COR-L47 (cell line): ENCODE measurements around the gene WEE2.
A peak's percentile ranks its signal among the peaks of the same experiment; 100 is the strongest.
"Not testable (repeated sequence)": the region's sequence is repeated elsewhere in the genome, so short reads cannot be mapped to it uniquely, and the experiment has no call there.

Experiments
- DNase-seq: peaks from one replicate; lab custom pipeline; 2025; lab: John Stamatoyannopoulos, UW

WEE2 gene

DNA sequence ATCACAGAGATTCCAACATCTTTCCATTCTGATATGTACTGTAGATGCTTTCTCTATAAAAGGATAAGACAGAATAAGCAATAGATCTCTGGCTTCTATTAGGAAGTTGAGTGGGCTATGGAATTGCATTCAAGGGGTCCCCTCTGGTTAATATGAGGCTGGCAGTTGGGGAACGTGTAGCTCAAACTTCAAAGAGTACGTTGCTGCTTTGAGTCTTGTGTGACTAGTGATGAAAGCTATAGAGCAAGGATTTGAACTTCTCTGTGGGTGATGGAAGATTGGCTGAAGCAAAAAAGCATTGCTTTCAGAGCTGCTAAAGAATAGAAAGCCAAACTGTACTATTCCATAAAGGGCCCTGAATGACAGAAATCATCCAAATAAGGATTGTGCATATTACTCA is 6.4 kb downstream of the WEE2 start:
- DNase-seq: no peak

DNA sequence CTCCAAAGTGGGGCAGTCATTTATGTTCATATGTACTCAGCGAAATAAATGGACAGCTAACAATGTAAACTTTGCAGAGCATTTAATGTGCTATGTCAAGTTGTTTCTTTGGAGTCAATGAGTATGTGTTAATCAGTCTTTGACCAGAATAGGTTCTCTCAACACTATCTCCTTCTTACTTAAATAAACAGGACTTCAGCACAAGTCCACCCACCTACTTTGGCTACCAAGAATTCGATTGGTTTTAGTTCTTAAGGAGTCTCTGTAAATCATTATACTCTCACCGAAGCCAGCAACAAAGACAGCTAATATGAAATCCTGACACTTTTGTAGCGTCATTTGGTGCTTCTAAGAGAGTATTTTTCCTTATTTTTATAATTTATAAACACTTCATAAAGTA is 6.9 kb downstream of the WEE2 start:
- no peak for DNase-seq

DNA sequence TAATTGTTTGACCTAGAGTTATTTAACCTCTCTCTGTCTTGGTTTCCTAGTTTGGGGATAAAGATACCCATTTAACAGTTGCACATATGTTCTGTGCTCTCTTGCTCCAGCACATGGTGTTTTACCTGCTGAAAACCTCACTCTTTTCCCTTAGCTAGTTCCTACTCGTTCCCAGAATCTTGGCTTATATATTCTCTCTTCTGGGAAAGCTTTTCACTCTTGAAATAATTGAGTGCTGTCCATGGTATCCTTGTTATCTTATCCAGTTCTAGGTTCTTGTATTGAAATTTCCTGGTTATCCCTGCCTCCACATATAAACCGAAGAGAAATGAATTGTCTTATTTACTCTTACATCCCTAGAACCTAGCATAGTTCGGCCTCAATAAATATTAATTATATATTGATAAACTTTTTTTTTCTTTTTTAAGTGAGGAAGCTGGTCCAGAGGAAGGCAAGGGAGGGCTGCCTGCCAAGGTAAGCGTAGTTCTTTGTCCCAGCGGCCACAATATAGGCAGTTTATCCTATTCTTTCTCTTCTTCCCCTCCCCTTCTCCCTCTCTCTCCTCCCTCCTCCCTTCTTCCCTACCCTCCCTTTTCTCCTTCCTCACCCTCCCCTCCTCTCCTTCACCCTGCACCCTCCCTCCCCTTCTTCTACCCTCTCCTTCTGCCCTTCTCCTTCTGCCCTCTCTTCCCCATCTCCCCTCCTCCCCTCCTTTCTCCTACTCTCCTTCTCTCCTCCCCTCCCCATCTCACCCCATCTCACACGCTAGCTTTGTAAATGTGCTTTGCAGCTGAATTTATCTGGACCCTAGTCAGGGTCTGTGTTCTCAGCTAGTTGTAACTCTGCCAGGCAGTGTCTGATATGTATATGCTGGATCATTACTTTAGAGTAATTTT is 7.9 kb downstream of the WEE2 start:
- no peak for DNase-seq

DNA sequence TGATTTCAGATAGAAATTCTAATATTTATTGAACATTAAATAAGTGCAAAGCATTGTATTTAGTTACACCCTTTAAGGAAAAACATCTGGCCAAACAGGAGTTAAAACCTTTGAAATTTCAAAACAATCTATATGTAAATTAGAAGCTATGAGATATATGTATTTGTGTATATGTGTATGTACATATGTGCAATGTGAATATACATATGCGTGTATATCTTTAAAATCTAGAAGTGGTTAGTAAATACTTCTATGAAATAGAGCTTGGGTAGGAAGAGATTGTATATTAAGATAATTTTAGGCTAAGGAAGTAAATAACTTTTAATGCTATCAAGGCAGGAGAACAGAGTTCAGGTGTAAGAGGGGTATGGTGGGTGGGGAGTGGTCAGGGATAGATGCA is 9.3 kb downstream of the WEE2 start:
- no peak for DNase-seq

DNA sequence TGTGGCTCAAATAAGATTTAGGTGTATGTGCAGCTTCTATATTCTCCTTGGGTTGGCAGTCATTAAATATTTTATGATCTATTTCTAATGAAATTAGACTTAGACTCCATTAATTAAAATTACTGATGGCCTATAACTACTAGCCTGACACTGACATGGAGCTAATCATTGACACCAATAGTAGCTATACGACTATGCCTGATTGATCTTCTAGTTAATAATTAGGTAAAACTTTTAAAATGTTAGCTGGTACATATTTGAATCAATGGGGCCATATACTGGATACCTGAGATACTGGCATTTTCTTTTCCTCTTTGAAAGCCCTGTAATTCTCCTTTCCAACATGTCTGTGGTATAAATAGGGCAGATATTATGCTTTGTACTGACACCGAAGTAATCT is 14.4 kb downstream of the WEE2 start:
- no peak for DNase-seq

DNA sequence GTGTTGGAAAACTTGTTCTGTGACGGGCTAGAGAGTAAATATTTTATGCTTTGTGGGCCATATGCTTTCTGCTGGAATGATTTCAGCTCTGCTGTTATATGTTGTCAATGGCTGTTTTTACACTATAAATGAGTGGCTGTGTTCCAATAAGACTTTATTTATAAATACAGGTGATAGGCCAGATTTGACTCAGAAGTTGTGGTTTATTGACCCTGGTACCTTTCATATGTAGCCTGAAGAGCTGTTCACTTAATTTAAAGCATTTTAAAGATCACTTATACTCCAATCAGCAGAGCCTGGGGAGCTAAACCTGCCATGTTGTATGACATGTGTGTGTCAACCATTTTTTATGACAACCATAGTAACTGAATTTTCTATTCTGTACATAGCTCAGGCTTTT is 20.9 kb downstream of the WEE2 start:
- DNase-seq: no peak

DNA sequence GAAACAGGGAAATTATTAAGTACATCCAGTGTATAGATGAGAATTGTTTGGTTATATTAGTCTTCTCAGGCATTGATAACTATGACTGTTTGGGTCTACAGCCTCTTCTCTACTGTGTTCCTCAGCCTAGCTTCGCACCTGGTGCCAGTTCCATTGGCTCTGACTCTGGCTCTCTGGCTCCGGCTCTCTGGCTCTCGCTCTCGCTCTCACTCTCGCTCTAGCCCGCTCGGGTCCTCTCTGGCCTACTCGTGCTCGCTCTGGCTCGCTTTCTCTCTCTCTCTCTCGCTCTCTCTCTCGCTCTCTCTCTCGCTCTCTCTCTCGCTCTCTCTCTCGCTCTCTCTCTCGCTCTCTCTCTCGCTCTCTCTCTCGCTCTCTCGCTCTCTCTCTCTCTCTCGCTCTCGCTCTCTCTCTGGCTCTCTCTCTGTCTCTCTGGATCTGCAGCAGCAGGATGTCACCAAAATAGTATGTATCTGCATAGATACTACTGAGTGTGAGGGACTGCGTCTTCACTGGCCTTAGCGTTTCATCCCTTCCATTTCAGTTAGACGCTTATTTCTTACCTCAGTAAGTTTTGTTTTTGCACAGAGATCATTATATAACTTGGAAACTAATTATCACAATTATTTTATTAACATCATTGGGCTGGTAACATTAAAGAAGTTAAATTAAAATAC is 23.5 kb downstream of the WEE2 start:
- DNase-seq: no peak

DNA sequence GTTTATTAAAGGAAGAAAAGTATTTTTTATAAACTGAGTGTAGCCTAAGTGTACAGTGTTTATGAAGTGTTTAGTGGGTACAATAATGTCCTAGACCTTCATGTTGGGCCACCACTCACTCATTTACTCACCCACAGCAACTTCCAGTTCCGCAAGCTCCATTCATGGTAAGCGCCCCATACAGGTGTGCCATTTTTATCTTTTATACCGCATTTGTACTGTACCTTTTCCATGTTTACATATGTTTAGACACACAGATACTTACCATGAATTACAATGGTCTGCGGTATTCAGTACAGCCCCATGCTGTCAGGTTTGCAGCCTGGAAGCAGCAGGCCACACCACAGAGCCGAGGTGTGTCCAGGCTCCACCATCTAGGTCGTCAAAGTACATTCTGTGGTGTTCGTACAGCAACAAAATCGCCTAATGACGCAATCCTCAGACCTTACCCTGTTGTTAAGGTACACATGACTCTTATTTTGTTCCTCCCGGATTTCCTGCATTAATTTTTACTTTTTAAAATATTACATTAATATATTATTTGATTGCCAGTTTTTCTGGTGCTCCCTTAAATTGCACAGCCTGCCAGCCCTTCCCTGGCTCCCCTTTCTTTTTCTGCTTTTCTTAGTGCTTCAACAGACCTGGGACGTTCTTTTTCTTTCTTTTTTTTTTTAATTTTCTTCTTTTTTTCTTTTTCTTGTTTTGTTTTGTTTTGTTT is 29.1 kb downstream of the WEE2 start:
- peak; percentile 16 for DNase-seq

DNA sequence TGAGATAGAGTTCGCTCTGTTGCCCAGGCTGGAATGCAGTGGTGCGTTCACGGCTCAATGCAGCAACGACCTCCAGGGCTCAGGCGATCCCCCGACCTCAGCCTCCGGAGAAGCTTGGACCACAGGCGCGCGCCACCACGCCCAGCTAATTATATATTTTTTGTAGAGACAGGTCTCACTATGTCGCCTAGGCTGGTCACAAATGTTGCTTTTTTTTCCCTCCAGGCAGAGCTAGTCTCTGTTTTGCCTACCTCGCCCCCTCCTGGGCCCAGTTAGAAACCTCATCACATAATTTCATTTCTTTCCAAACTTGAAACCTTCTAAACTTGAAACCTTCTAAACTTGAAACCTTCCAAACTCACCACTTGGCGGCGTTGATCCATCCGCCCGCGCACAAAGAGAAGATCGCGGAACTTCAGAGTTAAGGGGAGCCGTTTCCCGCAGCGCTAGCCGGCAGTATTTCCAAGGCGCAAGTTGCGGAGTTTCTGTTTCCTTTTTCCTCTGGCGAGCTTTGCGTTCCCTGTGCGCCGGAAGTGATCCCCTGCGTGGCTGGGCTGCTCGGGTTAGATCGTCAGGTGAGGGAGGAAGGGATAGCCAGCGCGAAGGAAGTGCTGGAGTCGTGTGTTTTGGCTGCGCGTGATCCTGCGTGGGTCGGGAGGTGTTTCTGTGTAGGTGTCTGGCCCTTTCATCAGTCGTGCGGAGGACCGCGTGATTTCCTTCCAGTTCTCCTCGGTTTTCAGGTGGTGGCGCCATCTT is 29.9 kb downstream of the WEE2 start, which contains the start of gene SSBP1:
Gene SSBP1, plus strand, starts transcription at position 523 of the 756 bp plus-strand sequence. CDS start 809 bp downstream, outside the sequence.
- peak; percentile 96 for DNase-seq

DNA sequence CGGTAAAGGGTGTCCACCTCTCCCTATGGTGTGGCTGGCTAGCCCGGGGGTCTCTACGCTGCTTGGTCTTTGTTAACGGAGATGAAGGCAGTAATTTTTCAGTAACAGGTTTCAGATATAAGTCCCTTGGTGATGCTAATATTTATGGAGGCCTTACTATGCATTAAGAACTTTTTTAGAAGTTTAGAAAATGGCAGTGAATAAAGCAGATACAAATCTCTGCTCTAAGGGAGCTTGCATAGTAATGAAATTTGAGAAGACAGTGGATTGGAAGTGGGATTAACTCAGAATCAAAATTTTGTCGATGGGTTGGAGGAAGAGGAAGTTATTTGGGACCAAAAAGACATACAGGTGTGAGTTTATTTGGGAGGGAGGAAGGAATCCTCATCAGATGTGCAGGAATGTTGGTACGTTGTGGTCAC is 30.4 kb downstream of the WEE2 start:
- no peak for DNase-seq

DNA sequence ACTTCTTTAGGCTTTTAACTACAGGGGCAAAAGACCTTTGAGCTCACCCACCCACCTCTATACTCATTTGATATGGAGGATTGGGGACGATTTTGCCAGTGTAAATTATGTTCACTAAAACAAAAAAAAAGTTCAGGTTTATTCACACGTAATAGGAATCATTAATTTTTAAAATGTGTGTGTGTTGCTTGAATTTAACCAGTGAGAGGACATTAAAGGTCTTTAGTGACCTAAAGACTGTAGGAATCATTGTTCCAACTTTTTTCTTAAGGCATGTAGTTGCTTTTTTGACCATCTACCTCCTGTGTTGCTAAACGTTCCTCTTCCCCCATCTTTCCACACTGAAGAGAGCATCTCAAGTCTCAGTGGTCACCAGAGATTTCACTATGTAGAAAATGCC is 31.1 kb downstream of the WEE2 start:
- DNase-seq: no peak

DNA sequence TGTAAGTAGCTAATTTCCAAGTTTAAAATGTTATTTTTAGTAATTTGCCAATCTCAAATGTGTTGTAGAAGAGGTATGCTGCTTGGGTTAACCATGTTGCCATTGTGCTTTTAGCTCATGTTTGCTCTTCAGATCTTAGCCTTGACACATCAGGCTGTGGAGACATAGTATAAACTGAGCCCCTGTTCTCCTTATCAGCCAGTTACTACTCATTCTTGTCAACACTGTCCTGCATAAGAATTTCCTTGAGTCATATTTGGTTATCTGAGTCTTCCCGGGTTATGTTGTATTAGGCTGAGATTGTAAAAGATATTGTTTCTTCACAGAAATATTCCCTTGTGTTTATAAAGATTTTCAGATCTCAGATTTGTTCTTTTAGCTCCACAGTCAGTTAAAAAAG is 34.1 kb downstream of the WEE2 start:
- DNase-seq: no peak

DNA sequence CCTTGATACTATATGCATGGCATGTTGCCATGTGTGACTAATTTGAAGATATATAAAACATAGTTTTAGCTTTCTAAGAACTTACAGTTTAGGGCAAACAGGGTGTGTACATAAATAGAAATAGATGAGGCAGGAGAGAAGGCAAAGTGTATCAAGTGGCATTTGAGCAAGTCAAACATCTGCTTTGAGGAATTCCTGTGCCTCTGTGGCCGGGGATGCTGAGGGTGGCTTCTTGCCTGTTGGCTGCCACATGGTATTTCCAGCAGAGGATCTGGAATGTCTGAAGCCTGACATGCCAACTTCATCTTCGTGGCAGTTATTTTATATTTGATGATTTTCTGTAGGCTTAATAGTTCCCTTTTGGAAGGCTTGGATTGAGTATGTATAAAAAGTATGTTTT is 36.0 kb downstream of the WEE2 start:
- no peak for DNase-seq

DNA sequence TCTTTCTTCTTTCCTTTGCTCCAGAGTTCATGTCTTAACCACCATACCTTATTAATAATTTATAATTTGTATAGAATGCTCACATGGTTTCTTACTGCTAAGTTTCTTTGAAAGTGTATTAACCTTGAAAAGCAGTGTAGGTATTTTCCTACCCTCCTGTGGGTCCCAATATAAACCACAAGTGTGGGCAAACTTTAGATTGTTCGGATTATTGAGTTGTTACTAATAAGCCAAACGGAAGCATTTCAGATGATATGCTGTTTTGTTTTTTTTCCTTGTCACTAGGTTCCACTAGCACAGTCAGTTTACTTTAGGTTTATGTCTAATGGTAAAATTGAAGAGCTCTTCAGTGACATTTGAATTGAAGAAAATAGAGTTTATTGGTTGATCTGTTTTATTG is 40.2 kb downstream of the WEE2 start:
- no peak for DNase-seq

DNA sequence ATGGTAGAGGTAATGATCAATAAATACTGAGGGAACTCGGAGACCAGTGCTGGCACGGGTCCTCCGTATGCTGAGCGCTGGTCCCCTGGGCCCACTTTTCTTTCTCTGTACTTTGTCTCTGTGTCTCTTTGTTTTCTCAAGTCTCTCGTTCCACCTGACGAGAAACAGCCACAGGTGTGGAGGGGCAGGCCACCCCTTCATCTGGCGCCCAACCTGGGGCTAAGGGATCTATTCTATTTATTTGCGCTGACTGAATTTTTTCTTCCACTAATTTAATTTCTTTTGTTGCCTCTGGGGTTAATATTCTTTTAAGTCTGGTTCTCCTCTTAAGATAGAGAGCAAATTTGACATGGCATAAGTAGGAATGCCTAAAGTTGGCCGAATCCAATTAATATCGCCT is 43.8 kb downstream of the WEE2 start:
- DNase-seq: peak; percentile 8

DNA sequence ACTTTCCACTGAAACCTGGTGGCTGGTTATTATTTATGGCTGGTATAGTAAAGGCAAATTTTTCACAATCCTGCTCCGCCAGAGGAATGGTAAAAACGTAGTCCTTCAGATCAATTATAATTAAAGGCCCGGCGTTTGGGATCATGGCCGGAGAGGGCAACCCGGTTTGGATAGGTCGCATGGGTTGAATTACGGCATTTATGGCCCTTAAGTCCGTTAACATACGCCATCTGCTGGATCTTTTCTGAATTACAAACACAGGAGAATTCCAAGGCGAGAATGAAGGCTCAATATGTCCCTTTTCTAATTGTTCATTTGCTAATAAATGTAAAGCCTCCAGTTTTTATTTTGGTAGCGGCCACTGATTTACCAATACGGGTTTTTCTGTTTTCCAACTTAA is 44.5 kb downstream of the WEE2 start:
- no peak for DNase-seq

DNA sequence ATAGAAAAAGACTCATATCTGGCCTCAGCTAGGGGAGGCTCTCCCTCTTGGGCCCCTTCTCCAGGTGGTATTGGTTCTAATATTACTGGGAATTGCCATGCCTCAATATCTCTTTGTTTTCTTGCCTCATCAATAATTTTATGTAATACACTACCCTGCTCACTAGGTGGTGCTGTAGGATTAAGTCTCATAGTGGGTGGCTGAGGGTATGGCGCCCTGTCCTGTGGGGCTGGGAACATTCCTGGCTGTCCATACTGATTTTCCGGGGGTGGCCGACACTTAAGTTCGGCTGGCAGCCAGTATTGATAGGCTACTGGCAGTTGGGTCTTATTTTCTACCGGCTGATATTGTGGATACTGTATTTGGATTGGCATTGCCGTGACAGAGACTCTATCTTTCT is 46.8 kb downstream of the WEE2 start:
- peak; percentile 35 for DNase-seq

DNA sequence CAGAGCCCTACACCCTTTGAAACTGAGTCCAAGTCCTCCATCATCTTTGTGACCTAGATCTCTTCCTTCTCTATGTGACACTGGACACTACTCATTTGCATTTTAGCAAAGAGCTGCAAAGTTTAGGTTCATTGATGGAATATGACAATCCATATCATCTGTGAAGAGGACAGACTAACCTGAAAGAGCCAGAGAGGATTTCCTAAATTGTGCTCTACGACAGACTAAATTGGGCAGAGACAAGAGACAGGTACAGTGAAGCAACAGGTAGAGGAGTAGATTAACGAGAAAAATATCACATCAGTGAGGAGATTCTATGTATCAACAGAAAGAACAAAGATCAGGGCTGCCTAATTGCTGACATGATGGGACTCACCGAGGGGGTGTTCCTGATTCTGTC is 55.6 kb downstream of the WEE2 start, which contains the start of gene TAS2R3:
Gene TAS2R3, plus strand, starts transcription at position 301 of the 400 bp plus-strand sequence. Its CDS starts 62 bp downstream, at position 363.
- no peak for DNase-seq

DNA sequence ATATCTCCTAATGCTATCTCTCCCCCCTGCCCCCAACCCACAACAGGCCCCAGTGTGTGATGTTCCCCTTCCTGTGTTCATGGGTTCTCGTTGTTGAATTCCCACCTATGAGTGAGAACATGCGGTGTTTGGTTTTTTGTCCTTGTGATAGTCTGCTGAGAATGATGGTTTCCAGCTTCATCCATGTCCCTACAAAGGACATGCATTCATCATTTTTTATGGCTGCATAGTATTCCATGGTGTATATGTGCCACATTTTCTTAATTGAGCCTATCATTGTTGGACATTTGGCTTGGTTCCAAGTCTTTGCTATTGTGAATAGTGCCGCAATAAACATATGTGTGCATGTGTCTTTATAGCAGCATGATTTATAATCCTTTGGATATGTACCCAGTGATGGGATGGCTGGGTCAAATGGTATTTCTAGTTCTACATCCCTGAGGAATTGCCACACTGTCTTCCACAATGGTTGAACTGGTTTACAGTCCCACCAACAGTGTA is 62.0 kb downstream of the WEE2 start:
- not testable (repeated sequence) for DNase-seq

DNA sequence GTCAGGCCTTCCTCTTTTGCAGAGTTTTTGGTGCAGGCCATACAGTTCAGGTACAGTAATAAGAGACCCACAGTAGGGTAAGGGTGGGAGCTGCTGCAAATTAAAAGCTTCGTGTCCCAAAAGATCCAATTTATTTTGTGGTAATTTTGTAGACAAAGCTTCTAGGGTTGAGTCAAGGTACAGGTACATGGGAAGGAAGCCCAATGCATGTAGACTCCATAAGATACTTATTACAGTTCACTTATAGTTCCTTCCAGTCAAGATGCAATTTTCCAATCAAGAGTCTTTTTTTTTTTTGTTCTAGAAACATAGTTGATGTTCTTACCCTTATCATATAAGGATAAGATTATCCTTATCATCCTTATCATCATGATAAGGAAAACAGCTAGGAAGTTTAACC is 68.2 kb downstream of the WEE2 start, which contains the start of gene TAS2R4:
Gene TAS2R4, plus strand, starts transcription at position 301 of the 400 bp plus-strand sequence. CDS start 1,815 bp downstream, outside the sequence.
- DNase-seq: no peak
